Mesendoderm (in vitro differentiated cells): Measurements from ENCODE around the gene THSD4.

Source experiments
- DNase-seq: peaks from one replicate; pipeline ENCODE4 v3.0.0; 2013
- H2AK5ac ChIP-seq: 2 replicates; pipeline ENCODE4 v1.6.1; 2013; ENCODE audit warnings: low read length, inconsistent platforms
- H2BK120ac ChIP-seq: 2 replicates; pipeline ENCODE4 v1.6.1; 2013; ENCODE audit warnings: low read depth, mild to moderate bottlenecking, low read length, moderate library complexity, mixed read lengths
- H2BK15ac ChIP-seq: replicated peaks from 2 replicates; pipeline ENCODE4 v1.6.1; 2013; ENCODE audit warnings: low read depth, mild to moderate bottlenecking, moderate library complexity
- H2BK5ac ChIP-seq: 2 replicates; pipeline ENCODE4 v1.6.1; 2013; ENCODE audit warnings: low read length, inconsistent platforms
- H3K18ac ChIP-seq: 2 replicates; pipeline ENCODE4 v1.6.1; 2013; ENCODE audit warnings: mild to moderate bottlenecking, low read length, mixed read lengths
- H3K23ac ChIP-seq: one replicate; pipeline ENCODE4 v1.6.1; 2013; ENCODE audit warnings: low read length
- H3K27ac ChIP-seq: 2 replicates; pipeline ENCODE4 v1.5.1; 2013; ENCODE audit warnings: low read depth, mild to moderate bottlenecking, inconsistent platforms, low read length, moderate library complexity
- H3K27me3 ChIP-seq: 2 replicates; pipeline ENCODE4 v1.6.1; 2013; ENCODE audit warnings: low read length, control low read depth, mild to moderate bottlenecking, inconsistent platforms; ENCODE audit not compliant: insufficient read depth, poor library complexity
- H3K36me3 ChIP-seq: 2 replicates; pipeline ENCODE4 v1.6.1; 2013; ENCODE audit warnings: low read length, inconsistent platforms; ENCODE audit not compliant: control insufficient read depth, insufficient read depth
- H3K4ac ChIP-seq: one replicate; pipeline ENCODE4 v1.6.1; 2013; ENCODE audit warnings: low read depth, mild to moderate bottlenecking, low read length, moderate library complexity
- H3K4me1 ChIP-seq: 2 replicates; pipeline ENCODE4 v1.6.1; 2013; ENCODE audit warnings: low read depth, low read length, inconsistent platforms; ENCODE audit not compliant: control insufficient read depth
- H3K4me2 ChIP-seq: 2 replicates; pipeline ENCODE4 v1.6.1; 2013; ENCODE audit warnings: low read length
- H3K4me3 ChIP-seq: 2 replicates; pipeline ENCODE4 v1.5.1; 2013; ENCODE audit warnings: mild to moderate bottlenecking, low read length
- H3K56ac ChIP-seq: one replicate; pipeline ENCODE4 v1.6.1; 2013; ENCODE audit warnings: low read length
- H3K79me1 ChIP-seq: 2 replicates; pipeline ENCODE4 v1.6.1; 2013; ENCODE audit warnings: low read length, inconsistent platforms
- H3K79me2 ChIP-seq: 2 replicates; pipeline ENCODE4 v1.6.1; 2013; ENCODE audit warnings: mild to moderate bottlenecking, low read length; ENCODE audit not compliant: control insufficient read depth, insufficient read depth
- H3K9ac ChIP-seq: 2 replicates; pipeline ENCODE4 v1.6.1; 2013; ENCODE audit warnings: low read length, inconsistent platforms
- H4K5ac ChIP-seq: one replicate; pipeline ENCODE4 v1.6.1; 2013; ENCODE audit warnings: low read length
- H4K8ac ChIP-seq: one replicate; pipeline ENCODE4 v1.6.1; 2013; ENCODE audit warnings: low read depth, mild to moderate bottlenecking, control low read depth, low read length, moderate library complexity
- WGBS: extraction: QIAGEN DNeasy Blood & Tissue Kit; methylation state at CpG from one replicate; pipeline ENCODE4 v1.1.7; 2013; ENCODE audit warnings: low lambda C conversion rate, missing lambda C conversion rate; ENCODE audit not compliant: insufficient coverage; ENCODE audit errors: extremely low coverage; 5-methylcytosine and 5-hydroxymethylcytosine counted together

The THSD4 gene

GRCh38 chr15:71801935-71802655 lies 686.8 kb downstream of the THSD4 start:
- Histone ChIP-seq H3K27ac (no peak overlapping the region), H2BK5ac (no peak overlapping the region), H3K23ac (no peak overlapping the region), H4K8ac (no peak overlapping the region), H3K4ac (no peak overlapping the region), H4K5ac (no peak overlapping the region), H3K79me1 (no peaks in the 10 kb centered on the region), H3K9ac (no peak overlapping the region), H3K18ac (no peak overlapping the region), H3K4me2 (no peak overlapping the region), H3K36me3 (no peaks in the 10 kb centered on the region), H2BK15ac (no peak overlapping the region), H2BK120ac (no peak overlapping the region), H2AK5ac (no peak overlapping the region), H3K79me2 (no peaks in the 10 kb centered on the region), H3K4me1 (peaks cover 6% of the 10 kb centered on the region), H3K56ac (no peak overlapping the region), H3K27me3 (no peaks in the 10 kb centered on the region), H3K4me3 (no peak overlapping the region)
- peak; percentile 31 for DNase-seq
- no CpG with 5 or more reads among the region's 24 CpGs for WGBS

DNA sequence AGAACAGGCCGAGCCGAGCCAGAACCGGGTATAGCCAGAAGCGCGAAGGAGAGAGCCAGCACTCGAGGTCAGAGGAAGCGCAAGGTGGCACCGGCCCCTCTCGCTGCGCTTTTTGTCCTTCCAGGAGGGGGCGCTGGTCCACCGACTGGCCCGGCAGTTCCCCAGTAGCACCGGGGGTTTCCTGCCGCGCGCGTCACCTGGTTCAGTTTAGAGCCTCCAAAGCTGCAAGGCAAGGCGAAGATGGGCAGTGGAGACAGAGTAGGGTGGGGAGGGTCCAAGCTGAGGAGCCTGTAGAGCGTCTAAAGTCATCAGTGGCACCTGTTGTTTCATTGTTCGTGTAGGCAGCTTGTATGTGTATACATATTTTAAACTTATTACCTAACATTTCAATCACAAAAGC lies 687.5 kb downstream of the THSD4 start:
- H3K9ac ChIP-seq, result no peak overlapping the region
- no peak overlapping the region for H3K4me2 ChIP-seq
- H3K23ac ChIP-seq, result no peak overlapping the region
- no peak overlapping the region for H4K5ac ChIP-seq
- no peak overlapping the region for H2BK15ac ChIP-seq
- H3K79me1 ChIP-seq, result no peaks in the 10 kb centered on the region
- no CpG with 5 or more reads among the region's 21 CpGs for WGBS
- H2BK5ac ChIP-seq, result no peak overlapping the region
- H3K27me3 ChIP-seq, result no peaks in the 10 kb centered on the region
- no peak overlapping the region for H2AK5ac ChIP-seq
- H4K8ac ChIP-seq, result no peak overlapping the region
- H3K4ac ChIP-seq, result no peak overlapping the region
- H3K56ac ChIP-seq, result no peak overlapping the region
- H3K27ac ChIP-seq, result no peak overlapping the region
- H3K4me1 ChIP-seq, result peaks cover 10% of the 10 kb centered on the region
- no peak overlapping the region for H3K18ac ChIP-seq
- no peaks in the 10 kb centered on the region for H3K79me2 ChIP-seq
- H2BK120ac ChIP-seq, result no peak overlapping the region
- no peak overlapping the region for H3K4me3 ChIP-seq
- no peaks in the 10 kb centered on the region for H3K36me3 ChIP-seq
- peak; percentile 74 for DNase-seq

DNA sequence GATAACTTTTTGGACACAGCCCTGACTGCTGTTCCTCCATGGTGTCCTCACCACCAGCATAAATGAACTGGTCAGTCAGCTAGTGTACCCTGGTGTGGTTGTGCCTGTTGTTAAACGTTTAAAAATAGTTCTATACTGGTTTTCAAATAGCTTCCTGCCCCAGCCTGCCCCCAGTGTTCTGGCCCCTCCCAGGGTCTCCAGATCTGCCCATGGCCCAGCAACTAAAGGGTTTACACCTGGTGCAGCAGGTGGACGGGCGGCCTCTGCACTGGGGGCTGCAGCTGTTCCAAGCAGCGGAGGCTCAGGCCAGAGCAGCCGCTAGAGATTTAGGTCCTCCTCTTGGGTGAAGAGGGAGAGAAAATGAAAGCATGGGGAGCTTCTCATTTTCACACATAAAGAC lies 689.0 kb downstream of the THSD4 start:
- no peak overlapping the region for H3K23ac ChIP-seq
- H3K27ac ChIP-seq, result no peak overlapping the region
- H2BK15ac ChIP-seq, result no peak overlapping the region
- no peaks in the 10 kb centered on the region for H3K27me3 ChIP-seq
- H3K79me1 ChIP-seq, result no peaks in the 10 kb centered on the region
- no peak overlapping the region for H3K18ac ChIP-seq
- H3K36me3 ChIP-seq, result no peaks in the 10 kb centered on the region
- WGBS, result no CpG with 5 or more reads among the region's 5 CpGs
- no peak overlapping the region for H3K56ac ChIP-seq
- no peak overlapping the region for H3K4me3 ChIP-seq
- no peak overlapping the region for H2BK120ac ChIP-seq
- no peak overlapping the region for H3K4me2 ChIP-seq
- peaks cover 13% of the 10 kb centered on the region for H3K4me1 ChIP-seq
- no peaks in the 10 kb centered on the region for H3K79me2 ChIP-seq
- H2AK5ac ChIP-seq, result no peak overlapping the region
- no peak for DNase-seq
- H2BK5ac ChIP-seq, result no peak overlapping the region
- no peak overlapping the region for H4K5ac ChIP-seq
- no peak overlapping the region for H3K4ac ChIP-seq
- H3K9ac ChIP-seq, result no peak overlapping the region
- no peak overlapping the region for H4K8ac ChIP-seq

DNA sequence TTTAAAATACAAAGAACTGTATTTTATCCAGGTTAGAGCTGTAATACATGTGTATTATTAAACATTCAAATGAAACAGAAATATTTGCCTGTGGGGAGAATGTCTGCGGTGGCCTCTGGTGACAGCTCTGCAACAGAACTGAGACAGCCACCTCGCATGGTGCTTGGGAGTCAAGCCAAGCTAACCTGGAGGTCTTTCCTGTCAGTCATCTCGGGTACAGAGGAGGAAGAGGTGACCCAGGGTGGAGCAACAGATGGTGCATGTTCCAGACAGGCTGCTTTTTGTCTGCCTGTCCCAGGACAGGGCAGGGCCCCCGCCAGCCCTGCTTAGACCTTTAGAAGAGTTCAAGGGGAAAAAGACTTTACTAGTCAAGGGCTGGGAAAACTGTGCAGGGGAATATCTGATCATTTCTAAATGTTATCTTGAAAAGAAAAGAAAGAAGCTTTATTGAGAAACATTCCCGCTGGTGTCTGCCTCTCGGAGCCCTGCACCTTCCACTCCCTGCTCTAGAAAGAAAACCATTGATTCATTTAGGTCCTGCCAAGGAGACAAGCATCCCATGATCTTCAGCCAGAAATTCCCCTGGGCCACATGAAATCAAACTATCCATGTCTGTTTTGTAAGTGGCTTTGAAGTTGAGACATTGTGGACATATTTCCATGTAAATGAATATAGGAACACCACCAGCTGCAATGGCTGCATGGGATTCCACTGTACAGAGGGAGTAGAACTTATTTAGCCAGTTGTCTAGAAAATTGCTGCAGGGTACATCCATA lies 689.6 kb downstream of the THSD4 start:
- Histone ChIP-seq H3K4me1 (peaks cover 13% of the 10 kb centered on the region), H2BK120ac (no peak overlapping the region)
- no peak for DNase-seq

DNA sequence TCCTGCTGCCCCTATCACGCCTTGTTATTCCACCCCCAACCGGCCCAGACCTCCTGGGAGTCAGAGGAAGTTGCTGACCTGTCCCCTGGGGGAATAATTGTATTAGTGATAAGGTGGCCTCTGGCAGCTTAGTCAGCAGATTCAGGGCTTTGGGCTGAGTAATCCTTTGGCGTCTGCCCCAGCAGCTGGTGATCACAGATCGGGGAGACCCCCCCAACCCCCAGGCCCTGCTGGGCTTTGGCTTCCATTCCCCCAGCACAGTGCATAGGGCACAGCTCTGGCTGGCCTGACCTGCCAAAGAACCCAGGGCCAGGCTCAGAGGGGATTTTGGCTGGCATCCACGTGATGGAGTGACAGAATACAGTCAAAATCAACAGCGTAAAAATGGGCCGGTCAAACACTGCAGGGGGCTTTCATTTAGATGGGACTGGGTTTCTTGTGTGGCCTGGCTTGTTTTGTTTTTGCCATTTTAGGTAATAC lies 691.2 kb downstream of the THSD4 start:
- DNase-seq, result peak; percentile 82
- Histone ChIP-seq H3K56ac (peak overlapping the region; percentile 78), H3K36me3 (no peaks in the 10 kb centered on the region), H3K23ac (no peak overlapping the region), H3K4me3 (no peak overlapping the region), H3K27ac (no peak overlapping the region), H3K18ac (peak overlapping the region; percentile 33), H3K79me1 (no peaks in the 10 kb centered on the region), H4K8ac (no peak overlapping the region), H3K4ac (no peak overlapping the region), H2BK5ac (peak overlapping the region; percentile 63), H3K9ac (no peak overlapping the region), H2BK120ac (no peak overlapping the region), H2BK15ac (no peak overlapping the region), H3K79me2 (no peaks in the 10 kb centered on the region), H3K4me2 (peak overlapping the region; percentile 27), H3K4me1 (peaks cover 13% of the 10 kb centered on the region), H3K27me3 (no peaks in the 10 kb centered on the region), H4K5ac (no peak overlapping the region), H2AK5ac (no peak overlapping the region)
- no CpG with 5 or more reads among the region's 7 CpGs for WGBS

More for the DNA sequence above, 689.6 kb downstream of the THSD4 start:
- H3K27ac ChIP-seq, result no peak overlapping the region
- no peaks in the 10 kb centered on the region for H3K79me2 ChIP-seq
- no peak overlapping the region for H3K56ac ChIP-seq
- no peaks in the 10 kb centered on the region for H3K36me3 ChIP-seq
- no peak overlapping the region for H3K9ac ChIP-seq
- no peak overlapping the region for H3K4me3 ChIP-seq
- no peak overlapping the region for H3K23ac ChIP-seq
- no peak overlapping the region for H2BK5ac ChIP-seq
- no peaks in the 10 kb centered on the region for H3K79me1 ChIP-seq
- no peak overlapping the region for H3K18ac ChIP-seq
- no peak overlapping the region for H3K4ac ChIP-seq
- H4K5ac ChIP-seq, result no peak overlapping the region
- H2BK15ac ChIP-seq, result no peak overlapping the region
- H3K4me2 ChIP-seq, result no peak overlapping the region
- no peaks in the 10 kb centered on the region for H3K27me3 ChIP-seq
- H2AK5ac ChIP-seq, result no peak overlapping the region
- H4K8ac ChIP-seq, result no peak overlapping the region
- WGBS, result no CpG with 5 or more reads among the region's 6 CpGs
